ENCODE results near the gene RAD21L1.

- TF ChIP-seq, protein P1, sequence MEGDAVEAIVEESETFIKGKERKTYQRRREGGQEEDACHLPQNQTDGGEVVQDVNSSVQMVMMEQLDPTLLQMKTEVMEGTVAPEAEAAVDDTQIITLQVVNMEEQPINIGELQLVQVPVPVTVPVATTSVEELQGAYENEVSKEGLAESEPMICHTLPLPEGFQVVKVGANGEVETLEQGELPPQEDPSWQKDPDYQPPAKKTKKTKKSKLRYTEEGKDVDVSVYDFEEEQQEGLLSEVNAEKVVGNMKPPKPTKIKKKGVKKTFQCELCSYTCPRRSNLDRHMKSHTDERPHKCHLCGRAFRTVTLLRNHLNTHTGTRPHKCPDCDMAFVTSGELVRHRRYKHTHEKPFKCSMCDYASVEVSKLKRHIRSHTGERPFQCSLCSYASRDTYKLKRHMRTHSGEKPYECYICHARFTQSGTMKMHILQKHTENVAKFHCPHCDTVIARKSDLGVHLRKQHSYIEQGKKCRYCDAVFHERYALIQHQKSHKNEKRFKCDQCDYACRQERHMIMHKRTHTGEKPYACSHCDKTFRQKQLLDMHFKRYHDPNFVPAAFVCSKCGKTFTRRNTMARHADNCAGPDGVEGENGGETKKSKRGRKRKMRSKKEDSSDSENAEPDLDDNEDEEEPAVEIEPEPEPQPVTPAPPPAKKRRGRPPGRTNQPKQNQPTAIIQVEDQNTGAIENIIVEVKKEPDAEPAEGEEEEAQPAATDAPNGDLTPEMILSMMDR (IDR thresholded peaks at IDR 0.05): no peak
- TF ChIP-seq POLR2A (IDR thresholded peaks at IDR 0.05): no peak
These were observed 61.5 kb downstream of the RAD21L1 start for GRCh38 chr20:1287306-1287705.
